Measurements from ENCODE around the gene YY2. TPM values are rescaled to one million over a fixed set of nuclear protein-coding genes. Genes with fewer than 3 reads are reported as not detected.
"Not testable (repeated sequence)": the region's sequence is repeated elsewhere in the genome, so short reads cannot be mapped to it uniquely, and the experiment has no call there.

The YY2 gene
- polyA plus RNA-seq, 4 donors = 2.6 to 3.4 (median 3.2) TPM

GRCh38 chrX:21873063-21873775, 17.4 kb downstream of the YY2 start:
- no peak for DNase-seq (ENCODE audit: low read depth in 4 of 4, low spot score in 3 of 4)

GRCh38 chrX:21874182-21874581, 18.4 kb downstream of the YY2 start:
- DNase-seq (ENCODE audit: low read depth in 4 of 4, low spot score in 3 of 4) = not testable (repeated sequence)

GRCh38 chrX:21875013-21875412, 19.2 kb downstream of the YY2 start:
- DNase-seq (ENCODE audit: low read depth in 4 of 4, low spot score in 3 of 4) = no peak

GRCh38 chrX:21881881-21882574, 26.2 kb downstream of the YY2 start:
- no peak for DNase-seq (ENCODE audit: low read depth in 4 of 4, low spot score in 3 of 4)

GRCh38 chrX:21883258-21883657, 27.5 kb downstream of the YY2 start:
- no peak for DNase-seq (ENCODE audit: low read depth in 4 of 4, low spot score in 3 of 4)

- DNase-seq (ENCODE audit: low read depth in 4 of 4, low spot score in 3 of 4) = no peak
These were observed 29.8 kb downstream of the YY2 start for GRCh38 chrX:21885568-21885967.

- no peak for DNase-seq (ENCODE audit: low read depth in 4 of 4, low spot score in 3 of 4)
These were observed 49.5 kb downstream of the YY2 start for GRCh38 chrX:21905313-21905712.

GRCh38 chrX:21905953-21906352, 50.2 kb downstream of the YY2 start:
- no peak for DNase-seq (ENCODE audit: low read depth in 4 of 4, low spot score in 3 of 4)

- peak in 1 of 4 donors; percentile 12 for DNase-seq (ENCODE audit: low read depth in 4 of 4, low spot score in 3 of 4)
These were observed 51.5 kb downstream of the YY2 start for GRCh38 chrX:21907260-21907659.

Other genes with a start within 250 kb of the YY2 start
- gene KLHL34, start 197.7 kb upstream of the YY2 start, polyA plus RNA-seq (ENCODE audit: insufficient read length in 4 of 4) = under 1 TPM in 3 of 4 donors, not detected in 1; 0.04 to 0.11 (median 0.06) TPM
- under 1 TPM in 2 of 4 donors, not detected in 2; 0.27 to 0.32 TPM for gene SMPX, start 97.9 kb upstream of the YY2 start, polyA plus RNA-seq (ENCODE audit: insufficient read length in 4 of 4)
- 10 to 100 TPM; 27.7 to 39.2 (median 32.9) TPM for gene MBTPS2, start 16.4 kb upstream of the YY2 start, polyA plus RNA-seq (ENCODE audit: insufficient read length in 4 of 4)
- 100 to 1,000 TPM in 3 of 4 donors, 10 to 100 TPM in 1; 57.0 to 166 (median 150) TPM for gene SMS, start 84.7 kb downstream of the YY2 start, polyA plus RNA-seq (ENCODE audit: insufficient read length in 4 of 4)
- gene PHEX, start 176.3 kb downstream of the YY2 start, polyA plus RNA-seq (ENCODE audit: insufficient read length in 4 of 4) = under 1 TPM; 0.30 to 0.46 (median 0.39) TPM